HepG2 (cell line): ENCODE results near the gene RNU1-1. TPM values are rescaled to one million over a fixed set of nuclear protein-coding genes. Genes with fewer than 3 reads are reported as not detected.
"Not testable (repeated sequence)": the region's sequence is repeated elsewhere in the genome, so short reads cannot be mapped to it uniquely, and the experiment has no call there.

Experiments used
- ATAC-seq: fragments of 200-7000 bp; cut with Tn5 transposase; 3 replicates; pipeline ENCODE4 v1.9.1; 2020; ENCODE audit warnings: mild to moderate bottlenecking, moderate library complexity
- BruUV-seq: library from RNA; stranded (reverse); fragments of 400-500 nt; replicated peaks from 2 replicates; lab custom pipeline; 2021; lab: Mats Ljungman, UMichigan
- CTCF ChIA-PET: fragments of 300-600 bp; formaldehyde crosslinking; extraction: SDS; loops from one replicate; lab custom pipeline; 2021; ENCODE audit warnings: low total read pairs, inconsistent platforms, low intra/inter-chr PET ratio; lab: Yijun Ruan, JAX
- POLR2A ChIA-PET: fragments of 350-600 bp; sonication (Branson Sonifier 250); formaldehyde crosslinking; loops from one replicate; lab custom pipeline; 2020; ENCODE audit warnings: antibody characterized with exemption, inconsistent platforms; lab: Yijun Ruan, JAX
- DNase-seq: peaks from one replicate; pipeline ENCODE4 v3.0.0-alpha.2; 2015; ENCODE audit warnings: low spot score
- FAIRE-seq: peaks from 3 replicates; lab custom pipeline; 2011; peaks lifted over from hg19 to GRCh38; lab: Jason Lieb, UNC
- H2AFZ ChIP-seq: one replicate; pipeline ENCODE4 v1.6.1; 2011; ENCODE audit warnings: low read length, inconsistent platforms
- H3K27ac ChIP-seq: fragments of 300-600 bp; 3 replicates; pipeline ENCODE4 v1.8.0; 2011; ENCODE audit warnings: mixed run types, mild to moderate bottlenecking, mixed read lengths, low read length, inconsistent platforms; ENCODE audit not compliant: insufficient read depth; ENCODE audit errors: extremely low read length
- H3K27me3 ChIP-seq, 2 experiments: fragments of 200-600 bp in 1 of 2; 2 replicates in 1 of 2; 3 replicates in 1 of 2; pipeline versions ENCODE4 v1.6.0 to v1.8.0; 2011; ENCODE audit warnings: low read length in 2 of 2, mild to moderate bottlenecking in 2 of 2, moderate library complexity in 2 of 2, inconsistent platforms in 1 of 2; ENCODE audit not compliant: insufficient read depth in 2 of 2, control insufficient read depth in 1 of 2
- H3K36me3 ChIP-seq, 2 experiments: fragments of 200-600 bp in 1 of 2; replicated peaks in 1 of 2; 2 replicates in 1 of 2; 3 replicates in 1 of 2; pipeline versions ENCODE4 v1.5.1 to v1.8.0; 2011; ENCODE audit warnings: low read length in 2 of 2, inconsistent platforms in 1 of 2; ENCODE audit not compliant: insufficient read depth in 2 of 2, control insufficient read depth in 1 of 2
- H3K4me1 ChIP-seq: 2 replicates; pipeline ENCODE4 v1.5.1; 2012; ENCODE audit warnings: low read length, inconsistent platforms; ENCODE audit not compliant: insufficient read depth
- H3K4me2 ChIP-seq: 2 replicates; pipeline ENCODE4 v1.6.0; 2011; ENCODE audit warnings: low read depth, low read length, inconsistent platforms
- H3K4me3 ChIP-seq, 3 experiments: fragments of 200-600 bp in 1 of 3; sonication (generic), shearing (Covaris generic) in 1 of 3; replicated peaks in 1 of 3; 2 replicates each; pipeline ENCODE4 v1.5.1; 2011 to 2016; ENCODE audit warnings: low read length in 3 of 3, inconsistent platforms in 2 of 3, low read depth in 2 of 3, mild to moderate bottlenecking in 2 of 3, control low read depth in 1 of 3, mixed read lengths in 1 of 3; ENCODE audit not compliant: insufficient read depth in 1 of 3
- H3K79me2 ChIP-seq: one replicate; pipeline ENCODE4 v1.6.1; 2011; ENCODE audit warnings: low read length, inconsistent platforms; ENCODE audit not compliant: insufficient read depth
- H3K9ac ChIP-seq: 2 replicates; pipeline ENCODE4 v1.6.0; 2011; ENCODE audit warnings: mild to moderate bottlenecking, low read depth, low read length, inconsistent platforms; ENCODE audit not compliant: insufficient read depth
- H3K9me3 ChIP-seq: 2 replicates; pipeline ENCODE4 v1.5.1; 2012; ENCODE audit warnings: mild to moderate bottlenecking, low read length
- H4K20me1 ChIP-seq: 2 replicates; pipeline ENCODE4 v1.6.0; 2011; ENCODE audit warnings: inconsistent platforms, mild to moderate bottlenecking, low read length, moderate library complexity; ENCODE audit not compliant: insufficient read depth
- CTCF ChIP-seq: sonication (generic); formaldehyde crosslinking; IDR thresholded peaks from 2 replicates; pipeline ENCODE4 v1.5.0; 2020; ENCODE audit warnings: mild to moderate bottlenecking, missing genetic modification reagents, moderate library complexity
- ELF3 ChIP-seq: IDR thresholded peaks from 2 replicates; pipeline ENCODE4 v1.6.1; 2016; ENCODE audit warnings: missing genetic modification reagents, missing compliant biosample characterization
- MXD3 ChIP-seq: IDR thresholded peaks from 2 replicates; pipeline ENCODE4 v1.6.1; 2016; ENCODE audit warnings: mild to moderate bottlenecking, missing biosample characterization, missing genetic modification reagents
- ZFY ChIP-seq: sonication (generic); formaldehyde crosslinking; IDR thresholded peaks from 2 replicates; pipeline ENCODE4 v1.4.0; 2020; ENCODE audit warnings: missing genetic modification reagents
- ZNF263 ChIP-seq: sonication (generic); formaldehyde crosslinking; IDR thresholded peaks from 2 replicates; pipeline ENCODE4 v1.4.0; 2020; ENCODE audit warnings: missing genetic modification reagents
- ZNF687 ChIP-seq: sonication (generic); formaldehyde crosslinking; IDR thresholded peaks from 2 replicates; pipeline ENCODE4 v1.5.1; 2020; ENCODE audit warnings: mild to moderate bottlenecking, missing genetic modification reagents, moderate library complexity
- ZNF777 ChIP-seq: sonication (generic); formaldehyde crosslinking; IDR thresholded peaks from 2 replicates; pipeline ENCODE4 v1.4.0; 2020; ENCODE audit warnings: missing genetic modification reagents
- WGBS: methylation state at CpG from one replicate; pipeline ENCODE4 v1.1.6; 2017; ENCODE audit warnings: low lambda C conversion rate; 5-methylcytosine and 5-hydroxymethylcytosine counted together
- in situ Hi-C: cut with HindIII; loops from 2 replicates; pipeline ENCODE4 v1.10.0; 2017; ENCODE audit warnings: low pct_unique_long_range_greater_than_20kb; ENCODE audit not compliant: extremely low pct_ligation_motif_present
- intact Hi-C: fragments of 100-400 bp; cut with micrococcal nuclease; formaldehyde crosslinking; loops from one replicate; pipeline ENCODE4 v1.10.0; 2022; ENCODE audit not compliant: unreplicated experiment
- polyA plus RNA-seq, 8 experiments: library from polyadenylated mRNA; depleted of rRNA in 3 of 8; stranded (reverse) in 7 of 8; unstranded in 1 of 8; fragments of >200 nt; fragmentation: Illumina TruSeq in 4 of 8; extraction: Trizol in 4 of 8; gene quantifications; 2 replicates each; pipeline versions ENCODE4 v1.2.1 to v1.2.3, GENCODE V29; 2011 to 2016; ENCODE audit warnings: low read depth in 4 of 8, missing spikeins in 1 of 8, mixed read lengths in 1 of 8; ENCODE audit not compliant: insufficient read depth in 1 of 8
- total RNA-seq, 5 experiments: library from RNA; depleted of rRNA; stranded (reverse); fragments of >200 nt; fragmentation: Illumina TruSeq; extraction: Trizol; gene quantifications; 2 replicates each; pipeline ENCODE4 v1.2.3, GENCODE V29; 2016; ENCODE audit warnings: low read depth in 1 of 5

The RNU1-1 gene
- total and polyA plus RNA-seq, 2 of the 13 experiments (the other 11 are each of a cell fraction or from before 2014, with no cell fraction given), result under 0.01 to 11,018 TPM

- TF ChIP-seq ELF3 (CRISPR knock-in tag), result peak; percentile 55; the same call in 1 of the 2 replicates
- peak; percentile 45; the same call in 1 of the 2 replicates for TF ChIP-seq ZNF263 (CRISPR knock-in tag)
- TF ChIP-seq, all 625 proteins: peak for 62; not testable (repeated sequence) for 563
Observed at GRCh38 chr1:16534829-16535456, 20.9 kb upstream of the RNU1-1 start (continued).

GRCh38 chr1:16534239-16534828 lies 20.2 kb upstream of the RNU1-1 start:
- H2AFZ ChIP-seq, H3K9ac ChIP-seq, CTCF ChIA-PET, H3K27me3 ChIP-seq, ATAC-seq, DNase-seq, BruUV-seq, H4K20me1 ChIP-seq, H3K27ac ChIP-seq, H3K79me2 ChIP-seq, H3K36me3 ChIP-seq, intact Hi-C loops, H3K9me3 ChIP-seq, in situ Hi-C loops, FAIRE-seq: not testable (repeated sequence)
- POLR2A ChIA-PET, result interaction anchor here (1.0 kb wide), 1 partner anchor 21 kb away, joined by 4 read pairs; no protein-coding TSS in a partner anchor
- peak overlapping the region in 2 of 3 experiments; percentile 40 to 43; a peak in 3 of 6 replicates for H3K4me3 ChIP-seq
- 61% methylated on average over 40 of the region's 44 CpGs for WGBS
- peaks cover 15% of the 10 kb centered on the region; the same call in 1 of the 2 replicates for H3K4me1 ChIP-seq
- peak overlapping the region; percentile 62 for H3K4me2 ChIP-seq
- TF ChIP-seq CTCF (0 out of 2 replicates have a peak, but pooled peaks have one; percentile 1), ZNF777 (CRISPR knock-in tag) (peak; percentile 79), ZNF687 (CRISPR knock-in tag) (peak; percentile 86), MXD3 (0 out of 2 replicates have a peak, but pooled peaks have one; percentile 16), ZFY (CRISPR knock-in tag) (peak; percentile 41; the same call in 1 of the 2 replicates)
